HepG2 (cell line): ENCODE data around the gene CHD9NB. TPM values are rescaled to one million over a fixed set of nuclear protein-coding genes. Genes with fewer than 3 reads are reported as not detected.
A peak's percentile ranks its signal among the peaks of the same experiment; 100 is the strongest.

Source experiments
- ASH2L ChIP-seq: fragments of 300-600, 200-600 bp; sonication (generic); IDR thresholded peaks from 2 replicates; pipeline ENCODE4 v1.7.0; 2017; ENCODE audit warnings: low read depth, mild to moderate bottlenecking, moderate library complexity, mixed read lengths, low read length; ENCODE audit not compliant: insufficient read length
- ESRRA ChIP-seq: sonication (generic); formaldehyde crosslinking; IDR thresholded peaks from 2 replicates; pipeline ENCODE4 v1.5.1; 2020; ENCODE audit warnings: mild to moderate bottlenecking, low read depth, missing genetic modification reagents
- FOXA1 ChIP-seq, 2 experiments: fragments of 450-650 bp in 1 of 2; sonication (generic) in 1 of 2; formaldehyde crosslinking in 1 of 2; IDR thresholded peaks; 2 replicates each; pipeline versions ENCODE4 v1.4.0 to v1.6.1; 2016 to 2020; ENCODE audit warnings: missing genetic modification reagents in 1 of 2
- GPN1 ChIP-seq: sonication (generic); formaldehyde crosslinking; IDR thresholded peaks from 2 replicates; pipeline ENCODE4 v1.5.1; 2020; ENCODE audit warnings: missing genetic modification reagents, borderline replicate concordance
- MBD4 ChIP-seq: IDR thresholded peaks from 2 replicates; pipeline ENCODE4 v1.6.1; 2012; ENCODE audit warnings: low read length, inconsistent platforms, borderline replicate concordance
- NBN ChIP-seq: fragments of 450-650 bp; conservative IDR thresholded peaks from 2 replicates; pipeline ENCODE4 v1.6.1; 2017
- NFE2L2 ChIP-seq: fragments of 150-350 bp; IDR thresholded peaks from 2 replicates; pipeline ENCODE4 v1.6.1; 2014; ENCODE audit warnings: low read length
- POLR2AphosphoS2 ChIP-seq: IDR thresholded peaks from 2 replicates; pipeline ENCODE4 v1.6.1; 2011; ENCODE audit warnings: low read depth, low read length, improper control_type of control experiment
- RARA ChIP-seq: IDR thresholded peaks from 2 replicates; pipeline ENCODE4 v1.6.1; 2016; ENCODE audit warnings: missing genetic modification reagents, missing compliant biosample characterization
- SIX1 ChIP-seq: sonication (generic); formaldehyde crosslinking; IDR thresholded peaks from 2 replicates; pipeline ENCODE4 v1.4.0; 2020; ENCODE audit warnings: missing genetic modification reagents, borderline replicate concordance
- SNAPC2 ChIP-seq: sonication (generic); formaldehyde crosslinking; IDR thresholded peaks from 2 replicates; pipeline ENCODE4 v1.8.1; 2022; ENCODE audit warnings: mild to moderate bottlenecking, missing genetic modification reagents
- ZFAT ChIP-seq: sonication (generic); formaldehyde crosslinking; conservative IDR thresholded peaks from 2 replicates; pipeline ENCODE4 v1.8.1; 2023; ENCODE audit warnings: missing genetic modification reagents, inconsistent platforms
- ZNF652 ChIP-seq: IDR thresholded peaks from 2 replicates; pipeline ENCODE4 v1.6.1; 2016; ENCODE audit warnings: low read depth, borderline replicate concordance
- ZNF749 ChIP-seq: sonication (generic); formaldehyde crosslinking; IDR thresholded peaks from 2 replicates; pipeline ENCODE4 v1.8.0; 2022; ENCODE audit warnings: mild to moderate bottlenecking, missing genetic modification reagents, moderate library complexity, borderline replicate concordance
- ZNF790 ChIP-seq: sonication (generic); formaldehyde crosslinking; IDR thresholded peaks from 2 replicates; pipeline ENCODE4 v1.8.0; 2022; ENCODE audit warnings: missing genetic modification reagents, mild to moderate bottlenecking, borderline replicate concordance
- ZSCAN22 ChIP-seq: sonication (generic); formaldehyde crosslinking; IDR thresholded peaks from 2 replicates; pipeline ENCODE4 v1.4.0; 2020; ENCODE audit warnings: mild to moderate bottlenecking, missing genetic modification reagents
- polyA plus RNA-seq, 8 experiments: library from polyadenylated mRNA; depleted of rRNA in 3 of 8; stranded (reverse) in 7 of 8; unstranded in 1 of 8; fragments of >200 nt; fragmentation: Illumina TruSeq in 4 of 8; extraction: Trizol in 4 of 8; gene quantifications; 2 replicates each; pipeline versions ENCODE4 v1.2.1 to v1.2.3, GENCODE V29; 2011 to 2016; ENCODE audit warnings: low read depth in 4 of 8, missing spikeins in 1 of 8, mixed read lengths in 1 of 8; ENCODE audit not compliant: insufficient read depth in 1 of 8
- total RNA-seq, 5 experiments: library from RNA; depleted of rRNA; stranded (reverse); fragments of >200 nt; fragmentation: Illumina TruSeq; extraction: Trizol; gene quantifications; 2 replicates each; pipeline ENCODE4 v1.2.3, GENCODE V29; 2016; ENCODE audit warnings: low read depth in 1 of 5
- TF ChIP-seq, protein P1 (sequence below): sonication (generic); formaldehyde crosslinking; IDR thresholded peaks from 2 replicates; pipeline ENCODE4 v1.4.0; 2020; ENCODE audit warnings: missing genetic modification reagents, borderline replicate concordance
- TF ChIP-seq, protein P2 (sequence below): sonication (generic); formaldehyde crosslinking; IDR thresholded peaks from 2 replicates; pipeline ENCODE4 v1.9.0; 2021; ENCODE audit warnings: missing genetic modification reagents, mild to moderate bottlenecking, borderline replicate concordance
- TF ChIP-seq, protein P3 (sequence below): sonication (generic); formaldehyde crosslinking; IDR thresholded peaks from 2 replicates; pipeline ENCODE4 v1.5.0; 2020; ENCODE audit warnings: mild to moderate bottlenecking, missing genetic modification reagents
- TF ChIP-seq, protein P4 (sequence below): sonication (generic); formaldehyde crosslinking; IDR thresholded peaks from 2 replicates; pipeline ENCODE4 v1.4.0; 2020; ENCODE audit warnings: missing genetic modification reagents, borderline replicate concordance

Gene CHD9NB
- total and polyA plus RNA-seq, 2 of the 13 experiments (the other 11 are each of a cell fraction or from before 2014, with no cell fraction given) = 0.17 to 0.18 TPM

DNA sequence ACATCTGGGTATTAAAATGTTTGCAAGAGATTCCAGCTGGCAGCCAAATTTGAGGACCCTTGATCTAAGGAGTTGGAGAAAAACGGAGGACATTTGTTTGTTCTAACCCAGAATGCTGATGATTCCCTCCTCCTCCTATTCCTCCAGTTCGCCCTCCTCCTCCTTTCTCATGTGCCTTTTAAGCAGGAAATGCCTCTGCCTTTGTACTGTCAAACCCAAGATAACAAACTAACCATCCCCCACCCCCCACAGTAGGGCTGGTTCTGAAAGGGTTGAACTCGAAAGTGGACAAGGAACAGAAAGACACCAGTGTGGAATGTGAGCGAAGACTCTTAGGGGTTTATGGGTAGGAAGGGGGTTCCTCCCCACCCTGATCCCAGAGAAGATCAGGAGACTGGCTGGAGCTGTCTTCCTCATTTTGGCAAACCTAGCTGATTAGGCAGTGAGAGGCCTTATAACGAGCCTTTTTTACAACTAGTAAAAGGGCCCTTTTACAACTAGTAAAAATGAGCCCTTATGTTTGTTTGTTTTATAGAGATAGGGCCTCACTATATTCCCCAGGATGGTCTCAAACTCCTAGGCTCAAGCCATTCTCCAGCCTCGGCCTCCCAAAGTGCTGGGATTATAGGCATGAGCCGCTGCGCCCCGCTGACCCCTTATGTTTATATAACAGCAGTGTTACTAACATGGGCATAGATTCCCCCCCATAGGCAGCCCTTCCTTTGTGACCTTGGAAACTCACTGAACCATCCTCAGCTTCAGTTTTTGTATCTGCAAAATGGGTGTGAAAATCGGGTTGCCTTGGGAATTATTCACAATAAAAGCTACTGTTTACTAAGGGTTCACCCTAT is 3.1 kb upstream of the CHD9NB start (continued):
- TF ChIP-seq, protein P1, sequence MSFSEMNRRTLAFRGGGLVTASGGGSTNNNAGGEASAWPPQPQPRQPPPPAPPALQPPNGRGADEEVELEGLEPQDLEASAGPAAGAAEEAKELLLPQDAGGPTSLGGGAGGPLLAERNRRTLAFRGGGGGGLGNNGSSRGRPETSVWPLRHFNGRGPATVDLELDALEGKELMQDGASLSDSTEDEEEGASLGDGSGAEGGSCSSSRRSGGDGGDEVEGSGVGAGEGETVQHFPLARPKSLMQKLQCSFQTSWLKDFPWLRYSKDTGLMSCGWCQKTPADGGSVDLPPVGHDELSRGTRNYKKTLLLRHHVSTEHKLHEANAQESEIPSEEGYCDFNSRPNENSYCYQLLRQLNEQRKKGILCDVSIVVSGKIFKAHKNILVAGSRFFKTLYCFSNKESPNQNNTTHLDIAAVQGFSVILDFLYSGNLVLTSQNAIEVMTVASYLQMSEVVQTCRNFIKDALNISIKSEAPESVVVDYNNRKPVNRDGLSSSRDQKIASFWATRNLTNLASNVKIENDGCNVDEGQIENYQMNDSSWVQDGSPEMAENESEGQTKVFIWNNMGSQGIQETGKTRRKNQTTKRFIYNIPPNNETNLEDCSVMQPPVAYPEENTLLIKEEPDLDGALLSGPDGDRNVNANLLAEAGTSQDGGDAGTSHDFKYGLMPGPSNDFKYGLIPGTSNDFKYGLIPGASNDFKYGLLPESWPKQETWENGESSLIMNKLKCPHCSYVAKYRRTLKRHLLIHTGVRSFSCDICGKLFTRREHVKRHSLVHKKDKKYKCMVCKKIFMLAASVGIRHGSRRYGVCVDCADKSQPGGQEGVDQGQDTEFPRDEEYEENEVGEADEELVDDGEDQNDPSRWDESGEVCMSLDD (CRISPR knock-in tag) = no peak
- TF ChIP-seq, protein P2, sequence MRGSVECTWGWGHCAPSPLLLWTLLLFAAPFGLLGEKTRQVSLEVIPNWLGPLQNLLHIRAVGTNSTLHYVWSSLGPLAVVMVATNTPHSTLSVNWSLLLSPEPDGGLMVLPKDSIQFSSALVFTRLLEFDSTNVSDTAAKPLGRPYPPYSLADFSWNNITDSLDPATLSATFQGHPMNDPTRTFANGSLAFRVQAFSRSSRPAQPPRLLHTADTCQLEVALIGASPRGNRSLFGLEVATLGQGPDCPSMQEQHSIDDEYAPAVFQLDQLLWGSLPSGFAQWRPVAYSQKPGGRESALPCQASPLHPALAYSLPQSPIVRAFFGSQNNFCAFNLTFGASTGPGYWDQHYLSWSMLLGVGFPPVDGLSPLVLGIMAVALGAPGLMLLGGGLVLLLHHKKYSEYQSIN (CRISPR knock-in tag) = no peak
- TF ChIP-seq, protein P3, sequence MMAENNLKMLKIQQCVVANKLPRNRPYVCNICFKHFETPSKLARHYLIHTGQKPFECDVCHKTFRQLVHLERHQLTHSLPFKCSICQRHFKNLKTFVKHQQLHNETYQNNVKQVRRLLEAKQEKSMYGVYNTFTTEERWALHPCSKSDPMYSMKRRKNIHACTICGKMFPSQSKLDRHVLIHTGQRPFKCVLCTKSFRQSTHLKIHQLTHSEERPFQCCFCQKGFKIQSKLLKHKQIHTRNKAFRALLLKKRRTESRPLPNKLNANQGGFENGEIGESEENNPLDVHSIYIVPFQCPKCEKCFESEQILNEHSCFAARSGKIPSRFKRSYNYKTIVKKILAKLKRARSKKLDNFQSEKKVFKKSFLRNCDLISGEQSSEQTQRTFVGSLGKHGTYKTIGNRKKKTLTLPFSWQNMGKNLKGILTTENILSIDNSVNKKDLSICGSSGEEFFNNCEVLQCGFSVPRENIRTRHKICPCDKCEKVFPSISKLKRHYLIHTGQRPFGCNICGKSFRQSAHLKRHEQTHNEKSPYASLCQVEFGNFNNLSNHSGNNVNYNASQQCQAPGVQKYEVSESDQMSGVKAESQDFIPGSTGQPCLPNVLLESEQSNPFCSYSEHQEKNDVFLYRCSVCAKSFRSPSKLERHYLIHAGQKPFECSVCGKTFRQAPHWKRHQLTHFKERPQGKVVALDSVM (CRISPR knock-in tag) = peak; percentile 80
- TF ChIP-seq, protein P4, sequence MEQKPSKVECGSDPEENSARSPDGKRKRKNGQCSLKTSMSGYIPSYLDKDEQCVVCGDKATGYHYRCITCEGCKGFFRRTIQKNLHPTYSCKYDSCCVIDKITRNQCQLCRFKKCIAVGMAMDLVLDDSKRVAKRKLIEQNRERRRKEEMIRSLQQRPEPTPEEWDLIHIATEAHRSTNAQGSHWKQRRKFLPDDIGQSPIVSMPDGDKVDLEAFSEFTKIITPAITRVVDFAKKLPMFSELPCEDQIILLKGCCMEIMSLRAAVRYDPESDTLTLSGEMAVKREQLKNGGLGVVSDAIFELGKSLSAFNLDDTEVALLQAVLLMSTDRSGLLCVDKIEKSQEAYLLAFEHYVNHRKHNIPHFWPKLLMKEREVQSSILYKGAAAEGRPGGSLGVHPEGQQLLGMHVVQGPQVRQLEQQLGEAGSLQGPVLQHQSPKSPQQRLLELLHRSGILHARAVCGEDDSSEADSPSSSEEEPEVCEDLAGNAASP (CRISPR knock-in tag) = no peak
- TF ChIP-seq ZNF790 (CRISPR knock-in tag) (no peak), SNAPC2 (CRISPR knock-in tag) (no peak), ZFAT (CRISPR knock-in tag) (no peak), ESRRA (CRISPR knock-in tag) (0 out of 2 replicates have a peak, but pooled peaks have one; percentile 69), POLR2AphosphoS2 (no peak), ZNF652 (CRISPR knock-in tag) (peak; percentile 47; the same call in 1 of the 2 replicates), ASH2L (peak; percentile 46), SIX1 (CRISPR knock-in tag) (no peak), NBN (no peak), NFE2L2 (no peak), RARA (CRISPR knock-in tag) (no peak), ZNF749 (no peak), ZSCAN22 (CRISPR knock-in tag) (no peak), GPN1 (CRISPR knock-in tag) (no peak), FOXA1 (IDR thresholded peaks at IDR 0.05) (no peak), FOXA1 (CRISPR knock-in tag; IDR thresholded peaks at IDR 0.05) (no peak), MBD4 (no peak)
